Progenitor cell of endocrine pancreas (in vitro differentiated cells): Measurements from ENCODE around the gene UBE3C. TPM values are rescaled to one million over a fixed set of nuclear protein-coding genes. Genes with fewer than 3 reads are reported as not detected.
A peak's percentile ranks its signal among the peaks of the same experiment; 100 is the strongest.

Experiments used
- DNase-seq: peaks from one replicate; pipeline ENCODE4 v3.0.0; 2021; ENCODE audit warnings: low spot score; ENCODE audit not compliant: unreplicated experiment
- H3K27ac Mint-ChIP-seq: 2 replicates; pipeline ENCODE4 v1.8.0; 2021; ENCODE audit warnings: mild to moderate bottlenecking, moderate library complexity, mixed read lengths
- H3K27me3 Mint-ChIP-seq: 2 replicates; pipeline ENCODE4 v1.8.0; 2021; ENCODE audit warnings: mixed read lengths
- H3K36me3 Mint-ChIP-seq: 2 replicates; pipeline ENCODE4 v1.8.0; 2022; ENCODE audit warnings: mixed read lengths; ENCODE audit not compliant: insufficient read depth
- H3K4me1 Mint-ChIP-seq: 2 replicates; pipeline ENCODE4 v1.8.0; 2021; ENCODE audit warnings: low read depth, mixed read lengths
- H3K4me3 Mint-ChIP-seq: 2 replicates; pipeline ENCODE4 v1.8.0; 2021; ENCODE audit warnings: low read depth, mild to moderate bottlenecking, moderate library complexity, mixed read lengths
- H3K9me3 Mint-ChIP-seq: 2 replicates; pipeline ENCODE4 v1.8.0; 2021; ENCODE audit warnings: low read depth, mixed read lengths
- total RNA-seq: library from RNA; stranded (reverse); gene quantifications from 2 replicates; pipeline ENCODE4 v1.2.1, GENCODE V29; 2021
- TF ChIP-seq, protein P1 (sequence below): fragments of 200-600 bp; sonication (generic); IDR thresholded peaks from one replicate; pipeline ENCODE4 v1.5.0; 2021; ENCODE audit warnings: antibody characterized with exemption, mild to moderate bottlenecking; ENCODE audit not compliant: unreplicated experiment

The UBE3C gene
- total RNA-seq, 1 donor from 2014 or later: 62.5 TPM

GRCh38 chr7:157150882-157151281 lies 12.2 kb downstream of the UBE3C start:
- Mint-ChIP-seq H3K9me3 (no peaks in the 10 kb centered on the region), H3K4me1 (peaks cover 36% of the 10 kb centered on the region), H3K4me3 (peak overlapping the region; percentile 75), H3K27ac (peak overlapping the region; percentile 94), H3K36me3 (peaks cover 11% of the 10 kb centered on the region), H3K27me3 (no peaks in the 10 kb centered on the region)
- TF ChIP-seq, protein P1, sequence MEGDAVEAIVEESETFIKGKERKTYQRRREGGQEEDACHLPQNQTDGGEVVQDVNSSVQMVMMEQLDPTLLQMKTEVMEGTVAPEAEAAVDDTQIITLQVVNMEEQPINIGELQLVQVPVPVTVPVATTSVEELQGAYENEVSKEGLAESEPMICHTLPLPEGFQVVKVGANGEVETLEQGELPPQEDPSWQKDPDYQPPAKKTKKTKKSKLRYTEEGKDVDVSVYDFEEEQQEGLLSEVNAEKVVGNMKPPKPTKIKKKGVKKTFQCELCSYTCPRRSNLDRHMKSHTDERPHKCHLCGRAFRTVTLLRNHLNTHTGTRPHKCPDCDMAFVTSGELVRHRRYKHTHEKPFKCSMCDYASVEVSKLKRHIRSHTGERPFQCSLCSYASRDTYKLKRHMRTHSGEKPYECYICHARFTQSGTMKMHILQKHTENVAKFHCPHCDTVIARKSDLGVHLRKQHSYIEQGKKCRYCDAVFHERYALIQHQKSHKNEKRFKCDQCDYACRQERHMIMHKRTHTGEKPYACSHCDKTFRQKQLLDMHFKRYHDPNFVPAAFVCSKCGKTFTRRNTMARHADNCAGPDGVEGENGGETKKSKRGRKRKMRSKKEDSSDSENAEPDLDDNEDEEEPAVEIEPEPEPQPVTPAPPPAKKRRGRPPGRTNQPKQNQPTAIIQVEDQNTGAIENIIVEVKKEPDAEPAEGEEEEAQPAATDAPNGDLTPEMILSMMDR: no peak
- peak; percentile 45 for DNase-seq

- Mint-ChIP-seq H3K27ac (peak overlapping the region; percentile 89), H3K27me3 (no peaks in the 10 kb centered on the region), H3K9me3 (no peaks in the 10 kb centered on the region), H3K4me3 (peak overlapping the region; percentile 5), H3K4me1 (peaks cover 42% of the 10 kb centered on the region), H3K36me3 (peaks cover 9% of the 10 kb centered on the region)
- TF ChIP-seq, protein P1: no peak
- no peak for DNase-seq
These were observed 13.1 kb downstream of the UBE3C start for GRCh38 chr7:157151626-157152339.

- Mint-ChIP-seq H3K9me3 (no peaks in the 10 kb centered on the region), H3K27me3 (no peaks in the 10 kb centered on the region), H3K4me1 (peaks cover 44% of the 10 kb centered on the region), H3K36me3 (peaks cover 4% of the 10 kb centered on the region), H3K27ac (no peak overlapping the region), H3K4me3 (no peak overlapping the region)
- no peak for DNase-seq
- TF ChIP-seq, protein P1: no peak
These were observed 13.7 kb downstream of the UBE3C start for GRCh38 chr7:157152391-157152937.

- TF ChIP-seq, protein P1: no peak
- DNase-seq: no peak
- peaks cover 1% of the 10 kb centered on the region for H3K36me3 Mint-ChIP-seq
- peaks cover 50% of the 10 kb centered on the region for H3K4me1 Mint-ChIP-seq
- no peak overlapping the region for H3K4me3 Mint-ChIP-seq
- H3K27me3 Mint-ChIP-seq: no peaks in the 10 kb centered on the region
- no peaks in the 10 kb centered on the region for H3K9me3 Mint-ChIP-seq
- peak overlapping the region; percentile 81 for H3K27ac Mint-ChIP-seq
These were observed 14.5 kb downstream of the UBE3C start for GRCh38 chr7:157153260-157153659.

- Mint-ChIP-seq H3K9me3 (no peaks in the 10 kb centered on the region), H3K36me3 (peaks cover 2% of the 10 kb centered on the region), H3K4me3 (no peak overlapping the region), H3K27me3 (no peaks in the 10 kb centered on the region), H3K4me1 (peaks cover 55% of the 10 kb centered on the region), H3K27ac (peak overlapping the region; percentile 37)
- DNase-seq: no peak
- TF ChIP-seq, protein P1: no peak
These were observed 17.2 kb downstream of the UBE3C start for GRCh38 chr7:157155959-157156358.
